GM12878 (cell line): ENCODE results near the gene MUC16. TPM values are rescaled to one million over a fixed set of nuclear protein-coding genes. Genes with fewer than 3 reads are reported as not detected.

Source experiments
- ATAC-seq: fragments of 200-7000 bp; cut with Tn5 transposase; 3 replicates; pipeline ENCODE4 v1.9.1; 2020; ENCODE audit warnings: mild to moderate bottlenecking, moderate library complexity
- BruUV-seq: library from RNA; stranded (reverse); fragments of 400-500 nt; replicated peaks from 2 replicates; lab custom pipeline; 2021; lab: Mats Ljungman, UMichigan
- CTCF ChIA-PET: fragments of 300-600 bp; sonication (Branson Sonifier 250); formaldehyde crosslinking; extraction: SDS; loops from one replicate; lab custom pipeline; 2021; ENCODE audit warnings: inconsistent platforms; lab: Yijun Ruan, JAX
- POLR2A ChIA-PET: fragments of 350-600 bp; formaldehyde crosslinking; extraction: SDS; loops from one replicate; lab custom pipeline; 2021; ENCODE audit warnings: inconsistent platforms; lab: Charles Lee
- RAD21 ChIA-PET: fragments of 300-600 bp; sonication (Branson Sonifier 250); formaldehyde crosslinking; loops from one replicate; lab custom pipeline; 2023; ENCODE audit warnings: antibody characterized with exemption; ENCODE audit not compliant: unreplicated experiment; lab: Charles Lee
- SMC1A ChIA-PET: fragments of 300-600 bp; sonication (Branson Sonifier 250); formaldehyde crosslinking; loops from one replicate; lab custom pipeline; 2023; ENCODE audit not compliant: unreplicated experiment, uncharacterized antibody; lab: Charles Lee
- DNase-seq: peaks from one replicate; pipeline ENCODE4 v3.0.0-alpha.2; 2011; ENCODE audit warnings: low read depth, low spot score
- FAIRE-seq: peaks from 3 replicates; lab custom pipeline; 2011; peaks lifted over from hg19 to GRCh38; lab: Jason Lieb, UNC
- H2AFZ ChIP-seq: 2 replicates; pipeline ENCODE4 v1.6.0; 2011; ENCODE audit warnings: low read depth, low read length, control low read depth; ENCODE audit not compliant: control insufficient read depth
- H3K27ac ChIP-seq: 2 replicates; pipeline ENCODE4 v1.5.1; 2011; ENCODE audit warnings: control low read depth; ENCODE audit not compliant: control insufficient read depth, insufficient read depth
- H3K27me3 ChIP-seq, 2 experiments: replicated peaks in 1 of 2; 2 replicates each; pipeline versions ENCODE4 v1.6.0 to v1.6.1; 2011; ENCODE audit warnings: low read length in 1 of 2; ENCODE audit not compliant: control insufficient read depth in 2 of 2, insufficient read depth in 2 of 2
- H3K36me3 ChIP-seq, 2 experiments: 2 replicates each; pipeline ENCODE4 v1.5.1; 2011; ENCODE audit warnings: low read length in 1 of 2; ENCODE audit not compliant: control insufficient read depth in 2 of 2, insufficient read depth in 2 of 2
- H3K4me1 ChIP-seq: 2 replicates; pipeline ENCODE4 v1.6.1; 2011; ENCODE audit warnings: mild to moderate bottlenecking, low read length, moderate library complexity, mixed read lengths; ENCODE audit not compliant: control insufficient read depth, insufficient read depth
- H3K4me2 ChIP-seq: 2 replicates; pipeline ENCODE4 v1.6.0; 2011; ENCODE audit warnings: control low read depth; ENCODE audit not compliant: control insufficient read depth, insufficient read depth
- H3K4me3 ChIP-seq: fragments of 200-600 bp; sonication (generic); 2 replicates; pipeline ENCODE4 v1.5.1; 2016
- H3K79me2 ChIP-seq: 2 replicates; pipeline ENCODE4 v1.6.0; 2011; ENCODE audit warnings: low read length; ENCODE audit not compliant: control insufficient read depth, insufficient read depth
- H3K9ac ChIP-seq: 2 replicates; pipeline ENCODE4 v1.8.0; 2011; ENCODE audit warnings: low read length, control low read depth, mixed read lengths; ENCODE audit not compliant: control insufficient read depth, insufficient read depth
- H3K9me3 ChIP-seq: replicated peaks from 3 replicates; pipeline ENCODE4 v1.5.1; 2011; ENCODE audit warnings: mild to moderate bottlenecking, low read length; ENCODE audit not compliant: control insufficient read depth, insufficient read depth
- H4K20me1 ChIP-seq: 2 replicates; pipeline ENCODE4 v1.6.0; 2011; ENCODE audit not compliant: control insufficient read depth, insufficient read depth
- BACH1 ChIP-seq: fragments of 450-650 bp; IDR thresholded peaks from 2 replicates; pipeline ENCODE4 v1.6.1; 2017; ENCODE audit warnings: mild to moderate bottlenecking, borderline replicate concordance
- EGR1 ChIP-seq, 2 experiments: IDR thresholded peaks; 1 replicate in 1 of 2; 2 replicates in 1 of 2; pipeline ENCODE4 v1.6.1; 2011 to 2012; ENCODE audit warnings: low read depth in 2 of 2, low read length in 2 of 2, borderline replicate concordance in 1 of 2, mild to moderate bottlenecking in 1 of 2, moderate library complexity in 1 of 2
- MTA2 ChIP-seq: fragments of 450-650 bp; IDR thresholded peaks from 2 replicates; pipeline ENCODE4 v1.6.1; 2016; ENCODE audit warnings: low read depth, mild to moderate bottlenecking, moderate library complexity
- PAX8 ChIP-seq: fragments of 450-650 bp; IDR thresholded peaks from 2 replicates; pipeline ENCODE4 v1.6.1; 2017; ENCODE audit warnings: mild to moderate bottlenecking, moderate library complexity
- STAT3 ChIP-seq: IDR thresholded peaks from 2 replicates; pipeline ENCODE4 v1.6.1; 2011; ENCODE audit warnings: low read depth, low read length, improper control_type of control experiment
- TCF7 ChIP-seq: IDR thresholded peaks from 2 replicates; pipeline ENCODE4 v1.6.1; 2014; ENCODE audit warnings: antibody characterized with exemption, borderline replicate concordance
- ZNF384 ChIP-seq: IDR thresholded peaks from 2 replicates; pipeline ENCODE4 v1.6.1; 2012; ENCODE audit warnings: low read depth, mild to moderate bottlenecking, low read length, improper control_type of control experiment, borderline replicate concordance
- ZSCAN29 ChIP-seq: fragments of 450-650 bp; IDR thresholded peaks from 2 replicates; pipeline ENCODE4 v1.6.1; 2017; ENCODE audit warnings: mild to moderate bottlenecking, moderate library complexity
- ZZZ3 ChIP-seq: IDR thresholded peaks from 2 replicates; pipeline ENCODE4 v1.6.1; 2011; ENCODE audit warnings: low read depth; ENCODE audit not compliant: control insufficient read depth, insufficient read length
- WGBS: methylation state at CpG from one replicate; pipeline ENCODE4 v1.1.6; 2016; ENCODE audit warnings: low lambda C conversion rate; ENCODE audit not compliant: insufficient replicate concordance, insufficient coverage; ENCODE audit errors: missing lambda C conversion rate; 5-methylcytosine and 5-hydroxymethylcytosine counted together
- in situ Hi-C: fragments of 300-500 bp; cut with MboI; formaldehyde crosslinking; loops from 9 replicates; pipeline ENCODE4 v1.14.3; 2018; ENCODE audit warnings: mixed read lengths
- intact Hi-C: fragments of 100-400 bp; cut with micrococcal nuclease; formaldehyde crosslinking; loops from one replicate; pipeline ENCODE4 v1.14.2; 2022; ENCODE audit not compliant: unreplicated experiment
- polyA plus RNA-seq, 11 experiments: library from polyadenylated mRNA; depleted of rRNA in 4 of 11; unstranded in 6 of 11; stranded (reverse) in 5 of 11; fragments of >200 nt; fragmentation: Nextera tagmentation in 4 of 11; fragmentation: Illumina TruSeq in 1 of 11; extraction: Ambion mirVana in 4 of 11; extraction: Trizol in 1 of 11; gene quantifications; 1 replicate in 1 of 11; 2 replicates in 10 of 11; pipeline versions ENCODE4 v1.2.1 to v1.2.3, GENCODE V29; 2011 to 2016; ENCODE audit warnings: inconsistent platforms in 2 of 11, missing spikeins in 2 of 11, low read depth in 1 of 11
- total RNA-seq, 4 experiments: library from RNA; depleted of rRNA in 3 of 4; stranded (reverse); fragments of >200 nt in 3 of 4; fragmentation: Illumina TruSeq in 1 of 4; extraction: Trizol in 1 of 4; gene quantifications; 2 replicates each; pipeline versions ENCODE4 v1.2.1 to v1.2.3, GENCODE V29; 2013 to 2021
- TF ChIP-seq, protein P1 (sequence below): fragments of 450-650 bp; IDR thresholded peaks from 2 replicates; pipeline ENCODE4 v1.6.1; 2017; ENCODE audit warnings: mild to moderate bottlenecking, moderate library complexity
- TF ChIP-seq, protein P2 (sequence below): fragments of 450-650 bp; IDR thresholded peaks from 2 replicates; pipeline ENCODE4 v1.6.1; 2017; ENCODE audit warnings: borderline replicate concordance
- TF ChIP-seq, protein P3 (sequence below): IDR thresholded peaks from 2 replicates; pipeline ENCODE4 v1.6.1; 2011; ENCODE audit warnings: mild to moderate bottlenecking, low read depth, low read length, moderate library complexity; ENCODE audit not compliant: insufficient replicate concordance
- TF ChIP-seq, protein P4 (sequence below): fragments of 450-650 bp; conservative IDR thresholded peaks from 2 replicates; pipeline ENCODE4 v1.6.1; 2017; ENCODE audit warnings: mild to moderate bottlenecking, moderate library complexity

MUC16 gene
- total and polyA plus RNA-seq, 10 of the 15 experiments (the other 5 are each of a cell fraction or from before 2014, with no cell fraction given), result under 0.01 TPM; not detected in 8

DNA sequence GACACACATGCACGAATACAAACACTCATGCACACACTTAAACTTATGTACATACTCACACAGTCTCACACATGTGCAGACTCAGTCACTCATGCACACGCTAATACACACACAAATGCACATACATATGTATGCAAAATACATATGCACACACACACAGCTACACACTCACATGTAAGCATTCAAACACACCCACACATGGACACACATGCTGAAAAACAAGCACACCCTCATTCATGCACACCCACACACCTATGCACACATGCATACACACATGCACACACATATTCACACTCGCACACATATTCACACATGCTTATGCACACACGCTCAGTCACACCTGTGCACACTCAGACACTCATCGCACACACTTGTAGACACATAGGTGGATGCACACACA lies 9.3 kb downstream of the MUC16 start:
- ChIA-PET POLR2A (no interaction called here), CTCF (no interaction called here), SMC1A (no interaction called here), RAD21 (no interaction called here)
- DNase-seq (no peak), ATAC-seq (no peak), FAIRE-seq (no peak)
- no peaks in the 10 kb centered on the region; the same call in 2 of the 3 replicates for H3K9me3 ChIP-seq
- H3K27me3 ChIP-seq, result no peaks in the 10 kb centered on the region
- no TSS peak for BruUV-seq
- H3K4me2 ChIP-seq, result no peak overlapping the region
- no peak overlapping the region for H2AFZ ChIP-seq
- H3K36me3 ChIP-seq, result no peaks in the 10 kb centered on the region
- no peaks in the 10 kb centered on the region for H3K4me1 ChIP-seq
- 53% methylated on average over 5 of the region's 5 CpGs for WGBS
- in situ Hi-C loops, result no loop called here
- intact Hi-C loops, result no loop called here
- H4K20me1 ChIP-seq, result no peaks in the 10 kb centered on the region
- H3K27ac ChIP-seq, result no peak overlapping the region
- H3K4me3 ChIP-seq, result no peak overlapping the region
- H3K79me2 ChIP-seq, result no peaks in the 10 kb centered on the region
- H3K9ac ChIP-seq, result no peak overlapping the region
- no peak for TF ChIP-seq ZNF384
- TF ChIP-seq, protein P1, sequence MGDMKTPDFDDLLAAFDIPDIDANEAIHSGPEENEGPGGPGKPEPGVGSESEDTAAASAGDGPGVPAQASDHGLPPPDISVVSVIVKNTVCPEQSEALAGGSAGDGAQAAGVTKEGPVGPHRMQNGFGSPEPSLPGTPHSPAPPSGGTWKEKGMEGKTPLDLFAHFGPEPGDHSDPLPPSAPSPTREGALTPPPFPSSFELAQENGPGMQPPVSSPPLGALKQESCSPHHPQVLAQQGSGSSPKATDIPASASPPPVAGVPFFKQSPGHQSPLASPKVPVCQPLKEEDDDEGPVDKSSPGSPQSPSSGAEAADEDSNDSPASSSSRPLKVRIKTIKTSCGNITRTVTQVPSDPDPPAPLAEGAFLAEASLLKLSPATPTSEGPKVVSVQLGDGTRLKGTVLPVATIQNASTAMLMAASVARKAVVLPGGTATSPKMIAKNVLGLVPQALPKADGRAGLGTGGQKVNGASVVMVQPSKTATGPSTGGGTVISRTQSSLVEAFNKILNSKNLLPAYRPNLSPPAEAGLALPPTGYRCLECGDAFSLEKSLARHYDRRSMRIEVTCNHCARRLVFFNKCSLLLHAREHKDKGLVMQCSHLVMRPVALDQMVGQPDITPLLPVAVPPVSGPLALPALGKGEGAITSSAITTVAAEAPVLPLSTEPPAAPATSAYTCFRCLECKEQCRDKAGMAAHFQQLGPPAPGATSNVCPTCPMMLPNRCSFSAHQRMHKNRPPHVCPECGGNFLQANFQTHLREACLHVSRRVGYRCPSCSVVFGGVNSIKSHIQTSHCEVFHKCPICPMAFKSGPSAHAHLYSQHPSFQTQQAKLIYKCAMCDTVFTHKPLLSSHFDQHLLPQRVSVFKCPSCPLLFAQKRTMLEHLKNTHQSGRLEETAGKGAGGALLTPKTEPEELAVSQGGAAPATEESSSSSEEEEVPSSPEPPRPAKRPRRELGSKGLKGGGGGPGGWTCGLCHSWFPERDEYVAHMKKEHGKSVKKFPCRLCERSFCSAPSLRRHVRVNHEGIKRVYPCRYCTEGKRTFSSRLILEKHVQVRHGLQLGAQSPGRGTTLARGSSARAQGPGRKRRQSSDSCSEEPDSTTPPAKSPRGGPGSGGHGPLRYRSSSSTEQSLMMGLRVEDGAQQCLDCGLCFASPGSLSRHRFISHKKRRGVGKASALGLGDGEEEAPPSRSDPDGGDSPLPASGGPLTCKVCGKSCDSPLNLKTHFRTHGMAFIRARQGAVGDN, result no peak
- TF ChIP-seq, protein P2, sequence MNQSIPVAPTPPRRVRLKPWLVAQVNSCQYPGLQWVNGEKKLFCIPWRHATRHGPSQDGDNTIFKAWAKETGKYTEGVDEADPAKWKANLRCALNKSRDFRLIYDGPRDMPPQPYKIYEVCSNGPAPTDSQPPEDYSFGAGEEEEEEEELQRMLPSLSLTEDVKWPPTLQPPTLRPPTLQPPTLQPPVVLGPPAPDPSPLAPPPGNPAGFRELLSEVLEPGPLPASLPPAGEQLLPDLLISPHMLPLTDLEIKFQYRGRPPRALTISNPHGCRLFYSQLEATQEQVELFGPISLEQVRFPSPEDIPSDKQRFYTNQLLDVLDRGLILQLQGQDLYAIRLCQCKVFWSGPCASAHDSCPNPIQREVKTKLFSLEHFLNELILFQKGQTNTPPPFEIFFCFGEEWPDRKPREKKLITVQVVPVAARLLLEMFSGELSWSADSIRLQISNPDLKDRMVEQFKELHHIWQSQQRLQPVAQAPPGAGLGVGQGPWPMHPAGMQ, result no peak
- no peak for TF ChIP-seq STAT3
- no peak for TF ChIP-seq TCF7
- no peak for TF ChIP-seq EGR1 (IDR thresholded peaks at IDR 0.05; ENCODE audit: borderline replicate concordance in 1 of 2, low read depth in 2 of 2, low read length in 2 of 2)
- no peak for TF ChIP-seq ZZZ3
- TF ChIP-seq, protein P3, sequence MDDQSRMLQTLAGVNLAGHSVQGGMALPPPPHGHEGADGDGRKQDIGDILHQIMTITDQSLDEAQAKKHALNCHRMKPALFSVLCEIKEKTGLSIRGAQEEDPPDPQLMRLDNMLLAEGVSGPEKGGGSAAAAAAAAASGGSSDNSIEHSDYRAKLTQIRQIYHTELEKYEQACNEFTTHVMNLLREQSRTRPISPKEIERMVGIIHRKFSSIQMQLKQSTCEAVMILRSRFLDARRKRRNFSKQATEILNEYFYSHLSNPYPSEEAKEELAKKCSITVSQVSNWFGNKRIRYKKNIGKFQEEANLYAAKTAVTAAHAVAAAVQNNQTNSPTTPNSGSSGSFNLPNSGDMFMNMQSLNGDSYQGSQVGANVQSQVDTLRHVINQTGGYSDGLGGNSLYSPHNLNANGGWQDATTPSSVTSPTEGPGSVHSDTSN, result peak; percentile 3
- no peak for TF ChIP-seq MTA2
- TF ChIP-seq, protein P4, sequence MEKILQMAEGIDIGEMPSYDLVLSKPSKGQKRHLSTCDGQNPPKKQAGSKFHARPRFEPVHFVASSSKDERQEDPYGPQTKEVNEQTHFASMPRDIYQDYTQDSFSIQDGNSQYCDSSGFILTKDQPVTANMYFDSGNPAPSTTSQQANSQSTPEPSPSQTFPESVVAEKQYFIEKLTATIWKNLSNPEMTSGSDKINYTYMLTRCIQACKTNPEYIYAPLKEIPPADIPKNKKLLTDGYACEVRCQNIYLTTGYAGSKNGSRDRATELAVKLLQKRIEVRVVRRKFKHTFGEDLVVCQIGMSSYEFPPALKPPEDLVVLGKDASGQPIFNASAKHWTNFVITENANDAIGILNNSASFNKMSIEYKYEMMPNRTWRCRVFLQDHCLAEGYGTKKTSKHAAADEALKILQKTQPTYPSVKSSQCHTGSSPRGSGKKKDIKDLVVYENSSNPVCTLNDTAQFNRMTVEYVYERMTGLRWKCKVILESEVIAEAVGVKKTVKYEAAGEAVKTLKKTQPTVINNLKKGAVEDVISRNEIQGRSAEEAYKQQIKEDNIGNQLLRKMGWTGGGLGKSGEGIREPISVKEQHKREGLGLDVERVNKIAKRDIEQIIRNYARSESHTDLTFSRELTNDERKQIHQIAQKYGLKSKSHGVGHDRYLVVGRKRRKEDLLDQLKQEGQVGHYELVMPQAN, result no peak
- TF ChIP-seq ZSCAN29, result no peak
- TF ChIP-seq PAX8, result no peak
- TF ChIP-seq BACH1, result no peak
